Measurements from ENCODE around the gene COQ8B. TPM values are rescaled to one million over a fixed set of nuclear protein-coding genes. Genes with fewer than 3 reads are reported as not detected.

The COQ8B gene
- total RNA-seq, 2 donors from 2014 or later = 31.0 to 54.8 TPM

Other genes starting within 250 kb of the COQ8B start
- gene SPTBN4, start 249.9 kb downstream of the COQ8B start, total RNA-seq = 10 to 100 TPM in 1 of 2 donors, 1 to 10 TPM in 1; 1.4 to 16.4 TPM
- gene SHKBP1, start 140.0 kb downstream of the COQ8B start, total RNA-seq = 100 to 1,000 TPM; 113 to 126 TPM
- 100 to 1,000 TPM; 117 to 331 TPM for gene LTBP4, start 115.5 kb downstream of the COQ8B start, total RNA-seq
- 10 to 100 TPM; 16.4 to 37.3 TPM for gene NUMBL, start 26.2 kb downstream of the COQ8B start, total RNA-seq
- gene ITPKC, start 226 bp upstream of the COQ8B start, total RNA-seq = 10 to 100 TPM in 1 of 2 donors, 1 to 10 TPM in 1; 7.0 to 14.5 TPM
- gene ACTMAP, start 33.6 kb upstream of the COQ8B start, total RNA-seq = 10 to 100 TPM; 13.0 to 16.6 TPM
- gene SNRPA, start 34.3 kb upstream of the COQ8B start, total RNA-seq = 100 to 1,000 TPM; 171 to 175 TPM
- gene MIA, start 58.6 kb upstream of the COQ8B start, total RNA-seq = 1 to 10 TPM in 1 of 2 donors, not detected in 1; 5.7 TPM
- 10 to 100 TPM; 29.0 to 31.3 TPM for gene RAB4B, start 61.4 kb upstream of the COQ8B start, total RNA-seq
- gene EGLN2, start 82.3 kb upstream of the COQ8B start, total RNA-seq = 10 to 100 TPM; 78.1 to 86.8 TPM
- gene CYP2A6, start 133.6 kb upstream of the COQ8B start, total RNA-seq = not detected
- gene CYP2A7, start 165.3 kb upstream of the COQ8B start, total RNA-seq = not detected